ENCODE measurements around the gene RTL5.

The RTL5 gene

DNA sequence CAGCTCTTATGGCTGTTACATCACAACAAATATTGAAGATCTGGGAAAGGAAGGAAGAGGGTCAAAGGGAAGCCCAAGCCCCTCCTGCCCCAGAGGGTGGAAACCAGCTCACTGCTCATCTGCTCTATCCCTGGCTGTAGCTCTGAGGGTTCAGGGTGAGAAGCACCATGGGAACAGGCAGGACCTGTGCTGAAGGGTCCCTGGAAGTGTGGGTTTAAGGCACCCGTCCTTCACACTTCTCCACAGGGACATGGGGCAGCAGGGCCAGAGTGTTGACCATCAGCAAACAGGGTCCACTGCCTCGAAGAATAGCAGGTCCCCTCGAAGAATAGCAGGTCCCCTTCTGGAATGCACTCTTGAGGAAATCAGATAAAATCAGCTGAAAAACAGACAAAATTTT lies 4.4 kb downstream of the RTL5 start:
- Histone ChIP-seq H3K27ac (replicated peaks) (no peak overlapping the region), H3K27me3 (ENCODE audit: insufficient read depth, poor library complexity, severe bottlenecking) (peaks cover 4% of the 10 kb centered on the region), H3K4me3 (replicated peaks; ENCODE audit: insufficient read depth, low read length) (no peak overlapping the region)
- no peak for DNase-seq (ENCODE audit: low read depth in 1 of 2, low spot score in 1 of 2)
- TF ChIP-seq SPI1 (IDR thresholded peaks at IDR 0.05; ENCODE audit: borderline replicate concordance, low read depth) (no peak), POLR2AphosphoS5 (IDR thresholded peaks at IDR 0.05; ENCODE audit: low read depth) (no peak), GABPA (IDR thresholded peaks at IDR 0.05; ENCODE audit: low read depth) (no peak)
- TF ChIP-seq, protein P1, sequence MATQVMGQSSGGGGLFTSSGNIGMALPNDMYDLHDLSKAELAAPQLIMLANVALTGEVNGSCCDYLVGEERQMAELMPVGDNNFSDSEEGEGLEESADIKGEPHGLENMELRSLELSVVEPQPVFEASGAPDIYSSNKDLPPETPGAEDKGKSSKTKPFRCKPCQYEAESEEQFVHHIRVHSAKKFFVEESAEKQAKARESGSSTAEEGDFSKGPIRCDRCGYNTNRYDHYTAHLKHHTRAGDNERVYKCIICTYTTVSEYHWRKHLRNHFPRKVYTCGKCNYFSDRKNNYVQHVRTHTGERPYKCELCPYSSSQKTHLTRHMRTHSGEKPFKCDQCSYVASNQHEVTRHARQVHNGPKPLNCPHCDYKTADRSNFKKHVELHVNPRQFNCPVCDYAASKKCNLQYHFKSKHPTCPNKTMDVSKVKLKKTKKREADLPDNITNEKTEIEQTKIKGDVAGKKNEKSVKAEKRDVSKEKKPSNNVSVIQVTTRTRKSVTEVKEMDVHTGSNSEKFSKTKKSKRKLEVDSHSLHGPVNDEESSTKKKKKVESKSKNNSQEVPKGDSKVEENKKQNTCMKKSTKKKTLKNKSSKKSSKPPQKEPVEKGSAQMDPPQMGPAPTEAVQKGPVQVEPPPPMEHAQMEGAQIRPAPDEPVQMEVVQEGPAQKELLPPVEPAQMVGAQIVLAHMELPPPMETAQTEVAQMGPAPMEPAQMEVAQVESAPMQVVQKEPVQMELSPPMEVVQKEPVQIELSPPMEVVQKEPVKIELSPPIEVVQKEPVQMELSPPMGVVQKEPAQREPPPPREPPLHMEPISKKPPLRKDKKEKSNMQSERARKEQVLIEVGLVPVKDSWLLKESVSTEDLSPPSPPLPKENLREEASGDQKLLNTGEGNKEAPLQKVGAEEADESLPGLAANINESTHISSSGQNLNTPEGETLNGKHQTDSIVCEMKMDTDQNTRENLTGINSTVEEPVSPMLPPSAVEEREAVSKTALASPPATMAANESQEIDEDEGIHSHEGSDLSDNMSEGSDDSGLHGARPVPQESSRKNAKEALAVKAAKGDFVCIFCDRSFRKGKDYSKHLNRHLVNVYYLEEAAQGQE (IDR thresholded peaks at IDR 0.05; ENCODE audit: insufficient replicate concordance, low read depth): no peak

DNA sequence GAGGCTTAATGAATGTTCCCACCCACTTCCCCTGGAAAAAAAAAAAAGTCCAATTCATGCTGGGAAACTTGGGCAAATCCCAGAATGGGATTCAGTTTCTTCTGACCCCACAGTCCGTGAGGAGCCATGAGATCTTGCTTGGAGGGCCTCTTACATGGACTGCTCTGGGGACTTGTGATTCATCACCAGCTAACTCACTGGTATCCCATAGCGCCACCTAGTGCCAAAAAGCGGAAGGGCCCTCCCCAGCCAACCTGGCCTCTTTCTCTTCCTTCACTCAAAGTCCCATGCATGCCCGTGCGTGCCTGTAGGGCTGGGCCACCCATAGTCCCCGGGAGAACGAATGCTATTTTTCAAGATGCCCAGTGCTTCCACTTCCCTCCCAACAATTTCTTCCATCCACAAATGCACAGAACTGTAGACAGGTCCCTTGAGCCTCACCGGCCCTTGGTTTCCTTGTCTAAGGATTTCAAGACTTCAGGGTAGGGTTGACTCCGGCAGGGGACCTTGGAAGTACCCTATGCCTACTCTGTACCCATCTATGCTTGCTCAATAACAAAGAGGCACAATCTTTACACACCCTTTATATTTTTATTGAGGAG lies 5.1 kb downstream of the RTL5 start:
- no peaks in the 10 kb centered on the region for H3K27me3 ChIP-seq (ENCODE audit: insufficient read depth, poor library complexity, severe bottlenecking)
- H3K27ac ChIP-seq (replicated peaks): 0 out of 2 replicates have a peak overlapping the region, but pooled peaks have one; percentile 2
- no peak for TF ChIP-seq GABPA (IDR thresholded peaks at IDR 0.05; ENCODE audit: low read depth)
- peak; percentile 19; the same call in 1 of the 2 replicates for TF ChIP-seq SPI1 (IDR thresholded peaks at IDR 0.05; ENCODE audit: borderline replicate concordance, low read depth)
- TF ChIP-seq, protein P2, sequence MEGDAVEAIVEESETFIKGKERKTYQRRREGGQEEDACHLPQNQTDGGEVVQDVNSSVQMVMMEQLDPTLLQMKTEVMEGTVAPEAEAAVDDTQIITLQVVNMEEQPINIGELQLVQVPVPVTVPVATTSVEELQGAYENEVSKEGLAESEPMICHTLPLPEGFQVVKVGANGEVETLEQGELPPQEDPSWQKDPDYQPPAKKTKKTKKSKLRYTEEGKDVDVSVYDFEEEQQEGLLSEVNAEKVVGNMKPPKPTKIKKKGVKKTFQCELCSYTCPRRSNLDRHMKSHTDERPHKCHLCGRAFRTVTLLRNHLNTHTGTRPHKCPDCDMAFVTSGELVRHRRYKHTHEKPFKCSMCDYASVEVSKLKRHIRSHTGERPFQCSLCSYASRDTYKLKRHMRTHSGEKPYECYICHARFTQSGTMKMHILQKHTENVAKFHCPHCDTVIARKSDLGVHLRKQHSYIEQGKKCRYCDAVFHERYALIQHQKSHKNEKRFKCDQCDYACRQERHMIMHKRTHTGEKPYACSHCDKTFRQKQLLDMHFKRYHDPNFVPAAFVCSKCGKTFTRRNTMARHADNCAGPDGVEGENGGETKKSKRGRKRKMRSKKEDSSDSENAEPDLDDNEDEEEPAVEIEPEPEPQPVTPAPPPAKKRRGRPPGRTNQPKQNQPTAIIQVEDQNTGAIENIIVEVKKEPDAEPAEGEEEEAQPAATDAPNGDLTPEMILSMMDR (IDR thresholded peaks at IDR 0.05; ENCODE audit: insufficient read depth, low read length): peak; percentile 77
- H3K4me3 ChIP-seq (replicated peaks; ENCODE audit: insufficient read depth, low read length): no peak overlapping the region
- DNase-seq (ENCODE audit: low read depth in 1 of 2, low spot score in 1 of 2): peak; percentile 50 to 87

DNA sequence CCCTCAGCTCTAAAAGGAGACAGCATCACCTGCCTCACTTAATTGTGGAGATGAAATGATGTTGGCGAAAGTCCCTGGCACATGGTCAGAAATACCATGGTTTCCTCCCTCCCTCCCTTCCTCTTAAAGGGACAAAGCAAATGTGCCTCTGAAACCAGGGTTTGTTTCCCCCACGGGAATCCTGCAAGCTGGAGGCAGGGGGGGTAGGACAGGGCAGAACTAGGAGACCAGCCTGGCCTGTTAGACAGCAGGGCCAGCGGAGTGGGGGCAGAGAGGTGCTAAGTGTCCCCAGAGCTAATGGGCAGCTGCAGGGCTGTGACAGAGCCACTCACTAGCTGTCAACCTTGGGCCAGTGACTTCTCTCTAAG lies 5.7 kb downstream of the RTL5 start:
- DNase-seq (ENCODE audit: low read depth in 1 of 2, low spot score in 1 of 2): no peak
- no peak overlapping the region for H3K4me3 ChIP-seq (replicated peaks; ENCODE audit: insufficient read depth, low read length)
- H3K27ac ChIP-seq (replicated peaks): 0 out of 2 replicates have a peak overlapping the region, but pooled peaks have one; percentile 28
- TF ChIP-seq, protein P1 (IDR thresholded peaks at IDR 0.05; ENCODE audit: insufficient replicate concordance, low read depth): no peak
- no peaks in the 10 kb centered on the region for H3K27me3 ChIP-seq (ENCODE audit: insufficient read depth, poor library complexity, severe bottlenecking)

DNA sequence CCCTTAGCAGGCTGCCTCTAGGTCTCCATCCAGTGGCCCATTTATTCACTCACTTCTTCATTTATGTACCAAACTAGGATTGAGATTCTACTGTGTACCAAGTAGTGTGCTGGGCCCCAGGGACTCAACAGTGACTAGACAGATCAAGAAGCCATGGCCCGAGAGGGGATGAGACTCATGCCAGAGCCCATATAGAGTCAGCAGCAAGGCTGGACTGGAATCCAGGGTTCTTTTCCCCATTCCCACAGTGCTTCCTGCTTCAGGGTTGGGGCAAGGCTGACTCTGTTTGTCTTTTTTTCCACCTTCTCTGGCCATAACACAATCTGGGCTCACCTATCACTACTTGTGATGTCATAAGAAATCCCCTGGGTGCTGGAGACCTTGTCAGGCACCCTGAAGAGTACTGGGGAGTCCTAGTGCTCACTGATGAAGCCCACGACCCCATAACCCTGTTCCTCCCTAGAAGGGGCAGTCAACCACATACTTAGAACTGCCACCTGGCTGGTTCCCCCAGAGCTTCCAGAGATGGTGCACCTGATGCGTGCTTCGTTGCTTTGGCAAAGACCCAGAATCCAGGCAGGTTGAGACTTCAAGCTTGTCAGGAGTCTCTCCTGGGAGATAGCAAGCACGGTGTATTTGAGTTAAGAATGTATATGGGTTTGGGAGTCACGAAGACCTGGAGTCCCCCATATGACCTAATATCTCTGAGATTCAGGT lies 6.2 kb downstream of the RTL5 start:
- Histone ChIP-seq H3K27me3 (ENCODE audit: insufficient read depth, poor library complexity, severe bottlenecking) (no peaks in the 10 kb centered on the region), H3K4me3 (replicated peaks; ENCODE audit: insufficient read depth, low read length) (no peak overlapping the region), H3K27ac (replicated peaks) (no peak overlapping the region)
- DNase-seq (ENCODE audit: low read depth in 1 of 2, low spot score in 1 of 2): no peak
- TF ChIP-seq SPI1 (IDR thresholded peaks at IDR 0.05; ENCODE audit: borderline replicate concordance, low read depth): no peak
- TF ChIP-seq POLR2AphosphoS5 (IDR thresholded peaks at IDR 0.05; ENCODE audit: low read depth): no peak
- TF ChIP-seq, protein P1 (IDR thresholded peaks at IDR 0.05; ENCODE audit: insufficient replicate concordance, low read depth): no peak
- TF ChIP-seq GABPA (IDR thresholded peaks at IDR 0.05; ENCODE audit: low read depth): no peak
- TF ChIP-seq, protein P2 (IDR thresholded peaks at IDR 0.05; ENCODE audit: insufficient read depth, low read length): no peak

Measured in HL-60 (cell line).